NB4 (cell line): ENCODE results near the gene OR4C6.

Source experiments
- POLR2A ChIP-seq: IDR thresholded peaks from 2 replicates; pipeline ENCODE4 v1.6.1; 2011; ENCODE audit warnings: mild to moderate bottlenecking; ENCODE audit not compliant: insufficient read length; ENCODE audit errors: extremely low read depth
- TF ChIP-seq, protein P1 (sequence below): IDR thresholded peaks from one replicate; pipeline ENCODE4 v1.5.1; 2012; ENCODE audit warnings: low read depth, low read length
- TF ChIP-seq, protein P2 (sequence below): IDR thresholded peaks from 2 replicates; pipeline ENCODE4 v1.6.1; 2011; ENCODE audit warnings: low read depth, low read length

DNA sequence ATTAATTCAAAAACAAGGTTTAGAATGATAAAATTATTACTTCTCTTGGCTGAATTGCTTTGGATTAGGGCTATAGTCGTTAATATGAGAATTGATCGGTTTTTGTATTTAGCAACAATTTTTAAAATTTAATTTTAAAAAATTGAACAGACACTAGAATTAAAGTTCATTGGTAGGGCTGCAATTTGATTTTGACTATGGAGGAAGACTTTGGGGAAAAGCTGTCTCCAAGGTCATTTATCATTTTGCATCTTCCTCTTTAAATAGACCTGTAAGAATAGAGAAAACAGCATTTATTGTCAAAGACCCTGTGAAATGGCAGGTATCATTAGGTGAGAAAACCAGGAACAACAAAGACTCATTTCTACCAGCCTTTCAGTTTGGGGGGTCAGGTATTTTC is 14.0 kb upstream of the OR4C6 start, which contains the start of gene OR4S2:
- TF ChIP-seq, protein P1, sequence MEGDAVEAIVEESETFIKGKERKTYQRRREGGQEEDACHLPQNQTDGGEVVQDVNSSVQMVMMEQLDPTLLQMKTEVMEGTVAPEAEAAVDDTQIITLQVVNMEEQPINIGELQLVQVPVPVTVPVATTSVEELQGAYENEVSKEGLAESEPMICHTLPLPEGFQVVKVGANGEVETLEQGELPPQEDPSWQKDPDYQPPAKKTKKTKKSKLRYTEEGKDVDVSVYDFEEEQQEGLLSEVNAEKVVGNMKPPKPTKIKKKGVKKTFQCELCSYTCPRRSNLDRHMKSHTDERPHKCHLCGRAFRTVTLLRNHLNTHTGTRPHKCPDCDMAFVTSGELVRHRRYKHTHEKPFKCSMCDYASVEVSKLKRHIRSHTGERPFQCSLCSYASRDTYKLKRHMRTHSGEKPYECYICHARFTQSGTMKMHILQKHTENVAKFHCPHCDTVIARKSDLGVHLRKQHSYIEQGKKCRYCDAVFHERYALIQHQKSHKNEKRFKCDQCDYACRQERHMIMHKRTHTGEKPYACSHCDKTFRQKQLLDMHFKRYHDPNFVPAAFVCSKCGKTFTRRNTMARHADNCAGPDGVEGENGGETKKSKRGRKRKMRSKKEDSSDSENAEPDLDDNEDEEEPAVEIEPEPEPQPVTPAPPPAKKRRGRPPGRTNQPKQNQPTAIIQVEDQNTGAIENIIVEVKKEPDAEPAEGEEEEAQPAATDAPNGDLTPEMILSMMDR, result no peak
- no peak for TF ChIP-seq POLR2A
- TF ChIP-seq, protein P2, sequence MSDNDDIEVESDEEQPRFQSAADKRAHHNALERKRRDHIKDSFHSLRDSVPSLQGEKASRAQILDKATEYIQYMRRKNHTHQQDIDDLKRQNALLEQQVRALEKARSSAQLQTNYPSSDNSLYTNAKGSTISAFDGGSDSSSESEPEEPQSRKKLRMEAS, result no peak
